Sciatic nerve (tissue), 2 donors: Measurements from ENCODE around the gene MGRN1. TPM values are rescaled to one million over a fixed set of nuclear protein-coding genes. Genes with fewer than 3 reads are reported as not detected.
A peak's percentile ranks its signal among the peaks of the same experiment; 100 is the strongest.

Experiments
- ATAC-seq: fragments of 200-7000 bp; cut with Tn5 transposase; one replicate; pipeline ENCODE4 v1.9.1; 2020; ENCODE audit warnings: mild to moderate bottlenecking, moderate library complexity
- DNase-seq: peaks from one replicate; pipeline ENCODE4 v3.0.0-alpha.2; 2020; ENCODE audit warnings: low spot score
- intact Hi-C: fragments of 100-400 bp; cut with DNase I; formaldehyde crosslinking; loops from one replicate; pipeline ENCODE4 v1.14.2; 2022
- total RNA-seq: library from RNA; stranded (reverse); fragmentation: NEBNext Ultra II Directional; extraction: Animal tissue kit (Norgen Biotek cat#: 25700); gene quantifications from one replicate; pipeline ENCODE4 v1.2.1, GENCODE V29; 2021
- donor health status: DM: no; HTN: no; CAD: no.
- donor health status: DM: no; HTN: no; CAD: no.

MGRN1 gene
- total RNA-seq, 1 donor from 2014 or later, result 75.3 TPM

DNA sequence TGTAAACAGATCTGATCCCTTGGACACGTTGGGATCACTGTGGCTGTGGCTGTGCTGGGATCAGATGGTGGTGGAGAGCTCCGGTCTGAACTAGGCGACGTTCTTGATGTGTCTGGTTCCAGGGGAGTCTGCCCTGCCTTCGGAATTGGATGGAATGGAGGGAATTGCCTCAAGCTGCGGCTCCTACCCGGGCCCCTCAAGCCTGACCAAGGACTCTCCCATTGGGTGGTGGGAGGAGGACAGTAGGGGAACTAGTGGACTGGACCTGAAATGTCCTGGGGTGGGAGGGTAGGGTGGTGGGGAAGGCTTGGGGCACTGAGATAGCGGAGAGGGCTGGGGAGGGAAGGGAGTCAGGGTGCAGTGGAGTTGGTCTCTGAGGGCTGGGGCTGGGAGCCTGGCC is 6.7 kb upstream of the MGRN1 start:
- DNase-seq (no peak), ATAC-seq (no peak)
- intact Hi-C loops, result no loop called here

DNA sequence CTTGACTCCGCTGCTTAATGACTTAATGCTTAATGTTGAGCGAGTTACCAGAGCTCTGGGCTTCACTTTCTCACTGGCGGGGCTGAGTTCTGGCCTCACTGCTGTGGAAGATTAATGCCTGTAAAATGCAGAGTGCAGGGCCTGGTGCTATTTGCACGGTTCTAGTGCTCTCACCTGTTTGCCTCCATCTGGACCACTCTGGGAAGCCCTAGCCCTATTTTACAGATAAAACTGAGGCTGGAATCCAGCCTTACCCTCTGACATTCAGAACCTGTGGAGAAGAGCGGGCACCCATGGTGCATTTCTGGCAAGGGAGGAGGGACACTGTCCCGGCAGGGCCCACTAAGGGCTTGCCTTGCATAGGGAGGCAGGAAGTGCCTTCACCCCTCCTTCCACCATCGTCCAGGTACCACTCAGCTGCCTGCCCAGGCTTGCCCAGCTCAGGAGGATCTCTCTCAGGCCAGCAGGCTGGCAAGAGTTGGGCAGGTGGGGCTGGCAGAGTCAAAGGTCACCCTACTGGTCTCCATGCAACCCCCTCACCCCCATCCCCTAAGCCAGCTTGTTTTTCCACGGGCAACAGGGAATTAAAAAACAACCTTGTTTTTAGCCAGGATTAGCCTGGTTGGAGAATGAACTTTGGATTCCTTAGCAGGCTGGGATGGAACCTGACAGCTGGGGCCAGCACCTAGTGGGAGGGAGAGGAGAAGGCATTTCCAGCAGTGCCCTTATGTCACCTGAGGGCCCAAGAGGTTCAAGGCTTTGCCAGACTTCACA is 5.8 kb upstream of the MGRN1 start:
- intact Hi-C loops, result no loop called here
- ATAC-seq (no peak), DNase-seq (no peak)

DNA sequence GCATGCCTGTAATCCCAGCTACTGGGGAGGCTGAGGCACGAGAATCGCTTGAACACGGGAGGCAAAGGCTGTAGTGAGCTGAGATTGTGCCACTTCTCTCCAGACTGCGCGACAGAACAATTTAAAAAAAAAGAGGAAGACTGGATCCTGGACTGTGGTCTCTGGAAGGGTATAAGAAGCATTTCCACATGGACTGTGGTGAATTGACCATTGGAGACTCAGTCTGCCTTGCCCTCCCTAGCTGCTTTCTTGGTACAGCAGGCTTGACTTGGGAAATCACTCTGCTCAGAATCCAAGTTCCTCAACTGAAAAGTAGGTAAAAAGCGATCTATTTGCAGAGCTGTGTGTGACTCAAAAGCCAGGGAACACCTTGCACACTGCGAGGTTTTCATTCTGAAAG is 1.0 kb upstream of the MGRN1 start:
- intact Hi-C loops, result no loop called here
- ATAC-seq (no peak), DNase-seq (no peak)

DNA sequence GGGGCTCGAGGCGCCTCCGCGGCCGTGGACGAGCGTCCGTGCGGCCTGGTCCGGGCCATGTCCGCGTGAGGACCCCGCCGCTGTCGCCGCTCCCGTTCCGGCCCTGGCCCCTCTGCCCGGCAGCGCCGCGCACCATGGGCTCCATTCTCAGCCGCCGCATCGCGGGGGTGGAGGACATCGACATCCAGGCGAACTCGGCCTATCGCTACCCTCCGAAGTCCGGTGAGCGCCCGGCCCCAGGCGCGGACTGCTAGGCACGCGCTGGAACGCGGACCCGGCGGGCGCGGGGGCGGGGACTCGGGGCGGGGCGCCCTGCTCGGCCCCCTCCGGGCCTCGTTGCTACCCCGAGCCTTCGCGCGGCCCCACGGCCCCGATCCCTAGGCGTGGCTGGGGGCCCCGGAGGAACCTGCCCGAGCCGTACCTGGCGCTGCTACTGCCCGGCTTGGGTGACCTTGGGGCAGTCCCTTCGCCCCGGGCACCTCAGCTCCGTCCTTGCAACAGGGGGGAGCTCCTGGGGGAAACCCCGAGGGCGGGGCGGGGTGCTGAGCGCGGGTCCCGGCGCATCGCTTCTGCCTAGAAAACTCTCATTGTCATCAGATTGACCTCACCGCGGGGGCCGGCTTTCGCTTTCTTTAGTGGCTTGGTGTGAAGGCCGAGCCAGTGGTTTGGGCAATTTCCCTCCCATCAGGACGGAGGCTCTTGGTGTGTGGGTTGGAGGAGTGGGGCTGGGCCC is 367 bp downstream of the MGRN1 start:
- intact Hi-C loops, result no loop called here
- DNase-seq, result peak; percentile 83
- ATAC-seq, result peak; percentile 23

DNA sequence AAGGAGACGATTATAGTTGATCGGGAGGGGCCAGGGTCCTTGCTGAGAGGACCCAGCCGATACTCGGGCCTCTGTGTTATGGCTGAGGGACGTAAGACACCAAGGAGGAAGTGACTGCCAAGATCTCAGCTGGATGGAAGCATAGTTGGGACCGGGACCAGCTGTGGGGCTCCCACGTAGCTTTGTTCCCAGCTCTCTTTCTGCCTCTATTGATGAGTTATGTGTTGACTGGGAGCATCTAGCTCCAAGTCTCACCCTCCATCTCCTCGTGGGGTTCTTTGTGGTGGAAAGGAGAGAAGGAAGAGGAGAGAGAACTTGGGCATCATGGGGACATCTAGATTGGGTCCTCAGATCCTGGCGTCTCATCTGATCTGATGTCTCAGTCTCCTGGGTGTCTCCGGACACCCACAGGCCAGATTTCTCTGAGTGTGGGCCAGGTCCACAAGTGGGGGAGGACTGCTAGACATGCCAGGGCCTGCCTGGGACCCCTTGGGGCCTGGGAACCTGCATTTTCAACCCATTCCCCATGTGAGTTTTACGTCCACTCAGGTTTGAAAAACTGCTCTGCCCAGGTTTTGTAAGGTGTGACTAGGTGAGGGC is 1.0 kb downstream of the MGRN1 start:
- DNase-seq (no peak), ATAC-seq (peak; percentile 2)
- intact Hi-C loops, result no loop called here

DNA sequence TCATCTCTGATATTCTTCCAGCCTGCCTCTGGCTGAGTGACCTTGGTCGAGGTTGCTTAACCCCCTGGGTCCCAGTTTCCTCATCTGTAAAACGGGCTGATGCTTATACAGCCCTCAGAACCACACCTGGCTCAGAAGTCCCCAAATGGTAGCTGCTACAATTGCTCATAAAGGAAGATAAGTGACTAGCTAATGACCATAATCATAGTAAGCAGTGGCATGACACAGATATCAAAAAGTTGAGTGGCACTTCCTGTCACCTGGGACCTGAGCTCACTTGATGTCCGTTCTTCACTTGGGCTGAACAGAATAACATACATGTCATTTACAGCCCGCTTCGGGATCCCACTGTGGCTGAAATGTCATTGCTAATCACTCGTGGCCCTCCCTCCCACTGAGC is 1.8 kb downstream of the MGRN1 start:
- DNase-seq (no peak), ATAC-seq (no peak)
- intact Hi-C loops, result no loop called here

DNA sequence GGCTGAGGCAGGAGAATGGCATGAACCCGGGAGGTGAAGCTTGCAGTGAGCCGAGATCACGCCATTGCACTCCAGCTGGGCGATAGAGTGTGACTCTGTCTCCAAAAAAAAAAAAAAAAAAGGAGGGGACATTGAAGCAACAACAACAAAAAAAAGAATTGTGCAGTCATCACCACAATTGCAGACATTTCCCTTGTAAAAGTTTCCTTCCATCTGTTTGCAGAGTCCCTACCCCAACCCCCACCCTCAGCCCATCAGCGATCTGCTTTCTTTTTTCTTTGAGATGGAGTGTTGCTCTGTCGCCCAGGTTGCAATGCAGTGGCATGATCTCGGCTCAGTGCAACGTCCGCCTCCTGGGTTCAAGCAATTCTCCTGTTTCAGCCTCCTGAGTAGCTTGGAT is 3.7 kb downstream of the MGRN1 start:
- intact Hi-C loops, result no loop called here
- DNase-seq (no peak), ATAC-seq (no peak)

DNA sequence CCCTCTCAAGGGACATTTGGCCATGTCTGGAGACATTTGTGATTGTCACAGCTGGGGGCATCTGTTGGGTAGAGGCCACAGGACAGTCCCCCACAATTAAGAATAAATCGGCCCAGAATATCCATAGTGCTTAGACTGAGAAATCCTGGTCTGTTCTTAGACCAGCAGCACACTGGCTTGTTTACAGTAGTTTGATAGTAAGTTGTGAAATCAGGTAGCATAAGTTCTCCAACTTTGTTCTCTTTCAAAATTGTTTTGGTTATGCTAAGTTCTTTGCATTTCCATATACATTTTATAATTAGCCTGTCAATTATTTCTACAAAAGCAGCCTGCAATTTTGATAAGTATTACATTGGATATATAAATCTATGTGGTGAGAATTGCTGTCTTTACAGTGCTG is 6.8 kb downstream of the MGRN1 start:
- DNase-seq, result no peak
- intact Hi-C loops, result no loop called here
- no peak for ATAC-seq

DNA sequence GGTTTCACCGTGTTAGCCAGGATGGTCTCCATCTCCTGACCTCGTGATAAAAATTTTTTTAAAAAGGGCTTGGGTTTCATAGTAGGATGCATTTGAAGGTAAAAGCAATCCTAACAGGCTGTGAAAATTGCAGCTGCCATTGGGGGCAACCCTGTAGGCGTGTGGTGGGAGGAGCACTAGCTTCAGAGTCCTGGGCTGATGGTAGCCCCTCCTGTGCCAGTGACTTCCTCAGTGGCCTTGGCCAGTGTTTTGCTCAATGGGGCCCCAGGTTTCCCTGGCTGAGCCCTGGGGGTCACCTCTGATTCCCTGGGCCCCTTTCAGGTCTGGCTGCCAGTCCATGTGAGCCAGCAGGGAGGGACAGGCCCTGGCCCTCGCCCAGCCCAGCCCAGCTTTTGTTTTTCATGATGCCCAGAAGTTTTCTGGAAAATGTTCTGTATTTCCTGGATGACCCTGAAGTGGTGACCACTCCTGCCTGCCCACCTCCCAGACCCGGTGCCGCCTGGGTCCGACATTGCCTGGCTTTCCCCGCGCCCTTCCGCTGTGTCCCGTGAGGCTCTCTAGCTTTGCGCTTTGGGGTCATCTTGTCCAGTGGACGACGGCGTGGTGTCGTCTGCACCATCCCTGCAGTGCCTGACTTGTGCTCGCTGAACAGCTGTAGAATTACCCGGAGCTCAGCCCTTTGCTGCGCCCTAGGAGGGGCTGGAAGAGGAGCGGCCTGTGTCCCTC is 9.4 kb downstream of the MGRN1 start:
- ATAC-seq (no peak), DNase-seq (no peak)
- intact Hi-C loops, result no loop called here

DNA sequence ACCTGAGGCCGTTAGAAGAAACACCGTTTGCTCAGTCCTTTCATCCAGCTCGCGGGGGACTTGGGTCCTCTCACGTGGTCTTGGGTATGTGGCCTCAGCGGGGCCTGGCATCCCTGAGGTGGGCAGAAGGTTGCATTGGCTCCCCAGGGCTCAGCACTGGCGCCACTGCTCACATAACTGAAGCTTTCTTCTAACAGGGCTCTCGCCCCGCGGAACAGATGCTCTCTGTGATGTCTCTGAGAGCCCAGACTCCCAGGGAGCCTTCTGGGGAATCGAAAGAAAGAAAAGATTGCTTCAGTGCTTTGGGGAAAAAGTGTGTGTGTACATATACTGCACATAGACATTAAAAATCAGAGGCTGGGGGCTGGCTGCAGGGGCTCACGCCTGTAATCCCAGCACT is 10.1 kb downstream of the MGRN1 start:
- no peak for ATAC-seq
- intact Hi-C loops, result no loop called here

DNA sequence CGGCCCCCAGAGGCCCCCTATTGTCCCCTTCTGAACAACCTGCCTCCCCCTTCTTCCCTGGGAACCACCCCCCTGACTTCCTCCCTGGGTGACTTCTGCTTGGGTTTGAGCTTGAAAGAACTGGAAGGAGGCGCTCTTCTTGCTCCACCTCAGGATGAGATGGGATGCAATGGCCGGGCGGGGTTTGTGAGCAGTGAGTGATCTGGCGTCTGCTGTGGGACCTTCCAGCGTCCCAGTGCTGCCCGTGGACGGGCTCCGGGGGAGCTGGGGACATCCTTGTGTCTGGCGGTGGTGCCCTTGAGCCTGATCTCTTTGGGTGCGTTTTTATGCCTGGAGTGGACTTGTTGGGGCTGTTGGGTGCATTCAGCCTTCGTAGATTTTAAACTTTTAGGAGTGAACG is 11.6 kb downstream of the MGRN1 start:
- ATAC-seq (no peak), DNase-seq (no peak)
- intact Hi-C loops, result no loop called here

More for the DNA sequence above, 10.1 kb downstream of the MGRN1 start:
- no peak for DNase-seq

DNA sequence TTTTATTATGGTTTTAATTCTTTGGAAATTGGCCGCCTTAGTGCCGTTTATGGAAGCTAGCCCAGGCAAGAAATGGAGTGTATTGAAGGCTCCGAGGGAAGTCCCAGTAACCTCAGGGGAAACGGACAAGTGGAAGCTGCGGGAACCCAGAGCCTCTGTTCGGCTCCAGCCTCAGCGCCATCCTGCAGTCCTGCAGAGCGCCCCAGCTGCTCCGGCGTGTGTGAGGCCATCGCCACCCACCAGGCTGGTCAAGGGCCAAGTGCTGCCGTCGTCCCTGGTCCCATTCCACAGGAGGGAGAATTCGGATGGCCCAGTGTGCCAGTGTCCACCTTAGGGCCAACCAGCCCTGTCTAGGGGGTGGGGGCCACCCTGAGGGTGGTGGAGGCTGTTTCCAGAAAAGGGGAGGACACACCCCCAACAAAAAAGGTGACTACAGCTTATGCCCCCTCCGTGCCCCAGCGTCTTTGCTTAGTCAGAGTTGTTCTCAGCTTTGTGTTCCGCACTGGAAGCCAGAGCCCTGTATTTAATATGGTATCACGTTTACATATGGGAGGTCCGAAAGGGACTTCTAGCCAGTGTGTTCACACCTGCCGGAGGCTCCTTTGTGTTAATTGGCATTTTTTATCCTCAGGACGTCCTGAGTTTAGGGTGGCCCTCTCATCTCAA is 13.0 kb downstream of the MGRN1 start:
- ATAC-seq (no peak), DNase-seq (no peak)
- intact Hi-C loops, result no loop called here

DNA sequence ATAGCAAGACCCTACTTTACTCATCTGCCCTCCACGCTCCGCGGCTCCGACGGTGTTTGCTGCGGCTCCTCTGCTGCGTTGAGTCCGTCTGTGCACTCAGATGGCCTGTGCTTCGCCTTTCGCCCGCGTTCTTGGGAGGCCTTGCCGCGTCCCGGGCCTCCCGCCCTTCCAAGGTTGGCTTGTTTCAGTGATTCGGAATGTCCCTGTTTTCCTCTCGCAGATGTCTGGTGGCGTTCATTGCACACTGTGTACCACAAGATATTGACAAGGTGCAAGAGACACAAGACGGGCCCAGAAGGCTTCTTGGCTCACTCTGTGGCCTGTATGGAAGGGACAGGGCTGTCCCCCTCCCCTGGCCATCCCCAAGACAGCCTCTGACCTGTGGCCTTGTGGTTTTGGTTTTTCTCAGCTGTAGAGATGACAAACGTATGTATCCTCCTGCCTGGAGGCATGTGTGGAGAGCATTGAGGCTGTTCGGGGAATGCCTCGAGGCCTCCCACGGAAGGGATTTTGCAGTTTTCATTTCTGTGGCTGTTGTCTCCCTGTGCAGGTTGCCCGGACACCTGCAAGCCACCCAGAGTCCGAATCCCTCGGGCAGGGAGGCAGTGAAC is 15.4 kb downstream of the MGRN1 start:
- ATAC-seq (peak; percentile 25), DNase-seq (no peak)
- intact Hi-C loops, result no loop called here

DNA sequence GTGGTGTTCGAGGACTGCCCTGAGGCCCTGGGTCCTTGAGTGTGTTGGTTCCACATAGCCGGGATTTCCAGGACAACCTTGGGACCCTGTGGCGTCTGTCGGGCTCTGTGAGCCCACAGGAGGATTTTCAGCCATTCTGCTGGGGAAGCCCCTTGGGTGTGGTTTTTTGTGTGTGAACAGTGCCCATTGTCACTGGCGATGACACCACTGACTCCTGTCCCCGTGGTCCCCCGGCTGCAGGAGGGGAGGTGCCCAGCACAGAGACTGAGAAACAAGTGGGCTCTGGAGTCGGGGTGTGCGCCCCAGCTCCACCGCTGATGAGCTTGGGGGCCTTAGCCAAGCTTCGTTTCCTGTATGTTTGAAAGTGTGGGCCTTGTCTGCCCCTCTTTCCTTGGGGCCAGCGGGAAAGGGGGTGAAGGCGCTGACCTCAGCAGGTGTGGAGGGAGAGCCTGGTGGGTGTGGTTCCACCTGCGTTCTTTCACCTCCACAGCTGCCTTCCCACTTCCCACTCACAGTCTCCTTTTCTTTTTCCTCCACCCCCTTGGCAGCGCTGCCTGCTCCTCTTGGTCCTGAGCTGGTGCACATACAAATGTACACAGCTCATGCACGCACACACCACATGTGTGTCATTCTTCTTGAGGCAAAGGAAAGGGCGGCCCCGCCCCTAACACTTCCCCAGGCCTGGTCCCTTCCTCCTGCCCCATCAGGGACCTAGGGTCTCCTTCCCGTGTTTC is 16.1 kb downstream of the MGRN1 start:
- intact Hi-C loops, result no loop called here
- ATAC-seq, result peak; percentile 13
- DNase-seq, result no peak

DNA sequence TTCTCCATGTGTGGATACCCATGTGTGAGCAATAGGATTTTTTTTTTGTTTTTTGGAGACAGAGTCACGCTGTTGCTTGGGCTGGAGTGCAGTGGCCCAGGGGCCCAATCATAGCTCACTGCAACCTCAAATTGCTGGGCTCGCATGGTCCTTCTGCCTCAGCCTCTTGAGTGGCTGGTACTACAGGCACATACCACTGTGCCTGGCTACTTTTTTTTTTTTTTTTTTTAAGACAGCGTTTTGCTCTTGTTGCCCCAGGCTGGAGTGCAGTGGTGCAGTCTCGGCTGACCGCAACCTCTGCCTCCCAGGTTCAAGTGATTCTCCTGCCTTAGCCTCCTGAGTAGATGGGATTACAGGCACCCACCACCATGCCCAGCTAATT is 16.7 kb downstream of the MGRN1 start:
- DNase-seq (no peak), ATAC-seq (no peak)
- intact Hi-C loops, result no loop called here

DNA sequence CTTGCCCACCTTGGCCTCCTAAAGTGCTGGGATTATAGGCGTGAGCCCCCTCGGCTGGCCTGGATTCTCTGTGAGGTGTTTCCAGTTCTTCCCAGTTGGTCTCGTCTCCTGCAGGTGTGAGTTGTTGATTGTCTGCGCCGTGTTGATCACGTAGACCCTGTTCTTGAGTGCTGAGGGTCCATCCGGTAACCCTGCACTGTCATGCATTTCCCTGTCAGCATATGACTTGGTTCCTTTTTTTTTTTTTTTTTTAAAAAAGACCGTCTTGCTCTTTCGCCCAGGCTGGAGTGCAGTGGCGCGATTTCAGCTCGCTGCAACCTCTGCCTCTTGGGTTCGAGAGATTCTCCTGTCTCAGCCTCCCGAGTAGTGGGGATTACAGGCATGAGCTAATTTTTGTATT is 17.3 kb downstream of the MGRN1 start:
- intact Hi-C loops, result no loop called here
- DNase-seq (no peak), ATAC-seq (no peak)

DNA sequence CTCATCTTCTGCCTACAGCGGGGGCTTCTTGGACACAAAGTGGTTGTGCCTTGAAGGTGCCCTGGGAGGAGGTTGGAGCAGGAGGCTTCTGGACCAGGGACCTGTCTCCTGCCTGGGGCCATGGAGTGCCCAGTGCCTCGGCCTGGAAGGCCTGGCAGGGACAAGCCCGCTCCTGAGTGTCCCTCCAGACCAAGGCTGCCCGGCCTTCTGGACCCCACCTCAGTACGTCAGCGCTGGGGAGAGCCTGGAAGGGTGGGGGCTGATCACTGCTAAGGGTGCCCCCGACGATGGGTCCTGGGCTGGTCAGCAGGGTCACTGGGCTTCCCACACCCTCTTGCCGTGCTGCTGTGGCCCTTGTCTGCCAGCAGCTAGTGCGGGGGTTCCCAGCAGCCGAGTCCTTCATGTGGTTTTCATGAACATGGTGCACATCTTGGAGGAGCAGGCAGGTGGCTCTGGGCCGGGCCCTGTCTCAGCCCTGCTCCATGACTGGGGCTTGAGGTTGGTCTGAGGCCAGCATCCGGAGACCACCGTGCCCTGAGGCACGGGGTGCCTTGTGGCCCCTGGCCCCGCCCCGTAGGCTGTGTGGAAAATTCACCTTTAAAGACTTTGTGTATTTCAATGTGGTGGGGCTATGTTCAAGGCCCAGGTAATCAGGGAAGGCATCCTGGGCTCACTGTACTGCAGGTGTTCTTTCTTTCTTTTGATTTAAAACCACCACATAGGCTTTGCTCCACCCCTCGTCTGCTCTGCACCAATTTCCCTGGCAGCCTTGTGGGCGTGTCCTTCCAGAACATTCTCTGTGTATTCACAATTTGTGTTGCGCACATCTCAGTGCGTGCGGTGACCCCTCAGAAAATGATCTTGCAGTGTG is 22.4 kb downstream of the MGRN1 start:
- intact Hi-C loops, result no loop called here
- DNase-seq (no peak), ATAC-seq (peak; percentile 16)
